Kidney epithelial cell (primary cell): ENCODE results near the gene RARRES2. TPM values are rescaled to one million over a fixed set of nuclear protein-coding genes. Genes with fewer than 3 reads are reported as not detected.

ENCODE experiments used
- DNase-seq: peaks from one replicate; pipeline ENCODE4 v3.0.0-alpha.2; 2010; ENCODE audit warnings: low read depth
- H3K27me3 ChIP-seq: 2 replicates; pipeline ENCODE4 v1.6.0; 2011; ENCODE audit warnings: low read length; ENCODE audit not compliant: control insufficient read depth, insufficient read depth
- H3K36me3 ChIP-seq: 2 replicates; pipeline ENCODE4 v1.5.1; 2011; ENCODE audit warnings: low read length; ENCODE audit not compliant: control insufficient read depth, insufficient read depth
- H3K4me3 ChIP-seq: 2 replicates; pipeline ENCODE4 v1.5.1; 2011; ENCODE audit warnings: low read depth, mild to moderate bottlenecking, control low read depth, low read length
- CTCF ChIP-seq: IDR thresholded peaks from 2 replicates; pipeline ENCODE4 v1.5.1; 2011; ENCODE audit warnings: mild to moderate bottlenecking, moderate library complexity, low read length, control low read depth, inconsistent platforms; ENCODE audit not compliant: insufficient read depth, poor library complexity, severe bottlenecking
- total RNA-seq: library from RNA; depleted of rRNA; stranded (reverse); fragments of >200 nt; gene quantifications from 2 replicates; pipeline ENCODE4 v1.2.3, GENCODE V29; 2015

RARRES2 gene
- total RNA-seq, 1 donor from 2014 or later: 0.38 TPM

- peaks cover 12% of the 10 kb centered on the region for H3K27me3 ChIP-seq
Observed at GRCh38 chr7:150340024-150340749, 1.2 kb downstream of the RARRES2 start.

GRCh38 chr7:150339409-150339809 lies 2.0 kb downstream of the RARRES2 start:
- TF ChIP-seq CTCF: no peak
- DNase-seq: peak; percentile 63
- H3K27me3 ChIP-seq: peaks cover 12% of the 10 kb centered on the region
- no peaks in the 10 kb centered on the region for H3K36me3 ChIP-seq
- H3K4me3 ChIP-seq: no peak overlapping the region

More at GRCh38 chr7:150340024-150340749, 1.2 kb downstream of the RARRES2 start:
- no peak for TF ChIP-seq CTCF
- no peak for DNase-seq
- H3K4me3 ChIP-seq: peak overlapping the region; percentile 40
- no peaks in the 10 kb centered on the region for H3K36me3 ChIP-seq

- DNase-seq: no peak
- Histone ChIP-seq H3K4me3 (no peak overlapping the region), H3K36me3 (no peaks in the 10 kb centered on the region), H3K27me3 (peaks cover 12% of the 10 kb centered on the region)
- TF ChIP-seq CTCF: no peak
Observed at GRCh38 chr7:150338166-150338829, 3.1 kb downstream of the RARRES2 start.

GRCh38 chr7:150337659-150338081 lies 3.8 kb downstream of the RARRES2 start:
- no peak for DNase-seq
- no peak overlapping the region for H3K4me3 ChIP-seq
- TF ChIP-seq CTCF: no peak
- peaks cover 12% of the 10 kb centered on the region for H3K27me3 ChIP-seq
- H3K36me3 ChIP-seq: no peaks in the 10 kb centered on the region

- no peak for TF ChIP-seq CTCF
- Histone ChIP-seq H3K36me3 (no peaks in the 10 kb centered on the region), H3K4me3 (no peak overlapping the region), H3K27me3 (peaks cover 10% of the 10 kb centered on the region)
- no peak for DNase-seq
Observed at GRCh38 chr7:150337179-150337578, 4.2 kb downstream of the RARRES2 start.
